Kidney (tissue), 14 donors: ENCODE results near the gene SYT7. TPM values are rescaled to one million over a fixed set of nuclear protein-coding genes. Genes with fewer than 3 reads are reported as not detected.

ENCODE experiments used
- DNase-seq, 5 donors: peaks; one replicate each; pipeline ENCODE4 v3.0.0-alpha.2; 2013 to 2020
- FAIRE-seq: peaks from 2 replicates; lab custom pipeline; 2012; peaks lifted over from hg19 to GRCh38; lab: Jason Lieb, UNC
- H3K27ac ChIP-seq, 2 donors: one replicate each; pipeline ENCODE4 v1.7.0; 2013; ENCODE audit warnings: low read depth in 2 of 2, low read length in 2 of 2, inconsistent platforms in 1 of 2
- H3K27me3 ChIP-seq: one replicate; pipeline ENCODE4 v1.7.1; 2013; ENCODE audit warnings: low read length, inconsistent platforms; ENCODE audit not compliant: control insufficient read depth, insufficient read depth
- H3K36me3 ChIP-seq, 3 donors: one replicate each; pipeline versions ENCODE4 v1.7.0 to v1.7.1; 2013; ENCODE audit warnings: low read length in 3 of 3, control low read depth in 1 of 3, inconsistent platforms in 1 of 3; ENCODE audit not compliant: insufficient read depth in 3 of 3, control insufficient read depth in 2 of 3
- H3K4me1 ChIP-seq, 3 donors: one replicate each; pipeline versions ENCODE4 v1.7.0 to v1.7.1; 2013; ENCODE audit warnings: low read length in 3 of 3, inconsistent platforms in 1 of 3, low read depth in 1 of 3; ENCODE audit not compliant: control insufficient read depth in 2 of 3, insufficient read depth in 2 of 3
- H3K4me3 ChIP-seq, 3 donors: one replicate each; pipeline versions ENCODE4 v1.7.0 to v1.8.1; 2013; ENCODE audit warnings: low read length in 3 of 3, control low read depth in 1 of 3, inconsistent platforms in 1 of 3
- H3K9ac ChIP-seq, 3 donors: one replicate each; pipeline versions ENCODE4 v1.7.0 to v1.7.1; 2013; ENCODE audit warnings: low read length in 3 of 3, control low read depth in 1 of 3, inconsistent platforms in 1 of 3
- H3K9me3 ChIP-seq, 3 donors: one replicate each; pipeline versions ENCODE4 v1.7.0 to v1.7.1; 2013; ENCODE audit warnings: low read length in 3 of 3, control low read depth in 1 of 3, inconsistent platforms in 1 of 3; ENCODE audit not compliant: control insufficient read depth in 2 of 3, insufficient read depth in 1 of 3
- CTCF ChIP-seq: IDR thresholded peaks from 3 replicates; pipeline ENCODE4 v1.5.1; 2012; ENCODE audit warnings: mild to moderate bottlenecking, moderate library complexity, borderline replicate concordance; ENCODE audit not compliant: insufficient read depth; ENCODE audit errors: extremely low read depth
- intact Hi-C: fragments of 100-400 bp; cut with DNase I; formaldehyde crosslinking; loops from one replicate; pipeline ENCODE4 v1.11.1; 2022
- polyA plus RNA-seq: library from polyadenylated mRNA; stranded (reverse); fragments of 350-450 nt; fragmentation: Illumina TruSeq; extraction: RNeasy Lipid Tissue Mini Kit (QIAGEN cat#74804); gene quantifications from one replicate; pipeline ENCODE4 v1.2.3, GENCODE V29; 2014; ENCODE audit warnings: low read depth, low replicate concordance; ENCODE audit not compliant: insufficient read depth
- total RNA-seq: library from RNA; stranded (reverse); fragmentation: NEBNext Ultra II Directional; extraction: Animal tissue kit (Norgen Biotek cat#: 25700); gene quantifications from one replicate; pipeline ENCODE4 v1.2.1, GENCODE V29; 2021
- donor health status: control.
- donor health status: control.
- donor health status: control.
- donor health status: control.
- donor health status: control.
- donor health status: DM: yes; HTN: yes; CAD: no.
- donor health status: Normal renal cell carcinoma (clear cell type).

The SYT7 gene
- total and polyA plus RNA-seq, 2 donors from 2014 or later: 5.7 to 6.7 TPM

- Histone ChIP-seq H3K27ac (no peak overlapping the region), H3K27me3 (no peaks in the 10 kb centered on the region), H3K4me1 (peaks cover 0 to 24% (median 12%) of the 10 kb centered on the region in 3 donors), H3K36me3 (no peaks in the 10 kb centered on the region), H3K9me3 (no peaks in the 10 kb centered on the region), H3K9ac (no peak overlapping the region), H3K4me3 (no peak overlapping the region)
- DNase-seq: no peak
- no peak for FAIRE-seq
- TF ChIP-seq CTCF: no peak
- intact Hi-C loops: no loop called here
Measured at GRCh38 chr11:61526956-61527731, 53.7 kb downstream of the SYT7 start.

- Histone ChIP-seq H3K9ac (no peak overlapping the region), H3K27ac (no peak overlapping the region), H3K4me3 (no peak overlapping the region), H3K27me3 (no peaks in the 10 kb centered on the region), H3K36me3 (no peaks in the 10 kb centered on the region), H3K9me3 (no peaks in the 10 kb centered on the region), H3K4me1 (peaks cover 0 to 22% (median 12%) of the 10 kb centered on the region in 3 donors)
- intact Hi-C loops: no loop called here
- FAIRE-seq: no peak
- DNase-seq: no peak
- no peak for TF ChIP-seq CTCF
Measured at GRCh38 chr11:61526229-61526628, 54.6 kb downstream of the SYT7 start.

GRCh38 chr11:61524963-61525587 lies 55.8 kb downstream of the SYT7 start:
- Histone ChIP-seq H3K4me3 (no peak overlapping the region), H3K27ac (no peak overlapping the region), H3K9ac (no peak overlapping the region), H3K27me3 (no peaks in the 10 kb centered on the region), H3K4me1 (peaks cover 0 to 11% (median 2%) of the 10 kb centered on the region in 3 donors), H3K9me3 (no peaks in the 10 kb centered on the region), H3K36me3 (no peaks in the 10 kb centered on the region)
- intact Hi-C loops: no loop called here
- DNase-seq (no peak), FAIRE-seq (no peak)
- TF ChIP-seq CTCF: no peak
